ENCODE data around the gene CAMK1D. TPM values are rescaled to one million over a fixed set of nuclear protein-coding genes. Genes with fewer than 3 reads are reported as not detected.
A peak's percentile ranks its signal among the peaks of the same experiment; 100 is the strongest.
"Not testable (repeated sequence)": the region's sequence is repeated elsewhere in the genome, so short reads cannot be mapped to it uniquely, and the experiment has no call there.

Gene CAMK1D
- total and polyA plus RNA-seq, 5 donors, result 15.2 to 44.1 (median 26.6) TPM

GRCh38 chr10:12432402-12433189 lies 83.2 kb downstream of the CAMK1D start:
- no peaks in the 10 kb centered on the region for H3K27me3 ChIP-seq (ENCODE audit: control insufficient read depth, insufficient read depth)
- H3K27ac ChIP-seq (ENCODE audit: low read length), result no peak overlapping the region
- no peak overlapping the region for H3K4me3 ChIP-seq (ENCODE audit: low read length)
- intact Hi-C loops (cut with DNase I), result no loop called here
- H3K9me3 ChIP-seq (ENCODE audit: control insufficient read depth, low read length), result no peaks in the 10 kb centered on the region
- ATAC-seq (no peak), DNase-seq (no peak)
- peaks cover 4% of the 10 kb centered on the region for H3K4me1 ChIP-seq (ENCODE audit: control insufficient read depth, insufficient read depth, low read length)
- WGBS, result 91% methylated on average over 13 of the region's 13 CpGs

GRCh38 chr10:12434277-12434676 lies 84.9 kb downstream of the CAMK1D start:
- Histone ChIP-seq H3K4me1 (ENCODE audit: control insufficient read depth, insufficient read depth, low read length) (peaks cover 7% of the 10 kb centered on the region), H3K9me3 (ENCODE audit: control insufficient read depth, low read length) (no peaks in the 10 kb centered on the region), H3K27me3 (ENCODE audit: control insufficient read depth, insufficient read depth) (no peaks in the 10 kb centered on the region), H3K27ac (ENCODE audit: low read length) (no peak overlapping the region), H3K4me3 (ENCODE audit: low read length) (no peak overlapping the region)
- WGBS, result 68% methylated on average over 6 of the region's 6 CpGs
- no peak for DNase-seq
- ATAC-seq, result peak in 1 of 2 donors; percentile 19
- intact Hi-C loops (cut with DNase I), result no loop called here

GRCh38 chr10:12434677-12435076 lies 85.3 kb downstream of the CAMK1D start:
- ATAC-seq; intact Hi-C loops (cut with DNase I); H3K4me1 ChIP-seq (ENCODE audit: control insufficient read depth, insufficient read depth, low read length); DNase-seq; H3K27ac ChIP-seq (ENCODE audit: low read length); H3K4me3 ChIP-seq (ENCODE audit: low read length); H3K9me3 ChIP-seq (ENCODE audit: control insufficient read depth, low read length); H3K27me3 ChIP-seq (ENCODE audit: control insufficient read depth, insufficient read depth): not testable (repeated sequence)
- WGBS, result 92% methylated on average over 8 of the region's 8 CpGs

- Histone ChIP-seq H3K4me3 (ENCODE audit: low read length) (no peak overlapping the region), H3K27ac (ENCODE audit: low read length) (no peak overlapping the region), H3K9me3 (ENCODE audit: control insufficient read depth, low read length) (no peaks in the 10 kb centered on the region), H3K27me3 (ENCODE audit: control insufficient read depth, insufficient read depth) (no peaks in the 10 kb centered on the region), H3K4me1 (ENCODE audit: control insufficient read depth, insufficient read depth, low read length) (peaks cover 7% of the 10 kb centered on the region)
- DNase-seq (no peak), ATAC-seq (no peak)
- intact Hi-C loops (cut with DNase I), result no loop called here
- whole genome bisulfite sequencing, result 87% methylated on average over 6 of the region's 6 CpGs
Observed at GRCh38 chr10:12435348-12435747, 86.0 kb downstream of the CAMK1D start.

- no peak for DNase-seq
- Histone ChIP-seq H3K9me3 (ENCODE audit: control insufficient read depth, low read length) (no peaks in the 10 kb centered on the region), H3K4me3 (ENCODE audit: low read length) (no peak overlapping the region), H3K27me3 (ENCODE audit: control insufficient read depth, insufficient read depth) (no peaks in the 10 kb centered on the region), H3K4me1 (ENCODE audit: control insufficient read depth, insufficient read depth, low read length) (peaks cover 3% of the 10 kb centered on the region), H3K27ac (ENCODE audit: low read length) (no peak overlapping the region)
- 86% methylated on average over 16 of the region's 16 CpGs for WGBS
- ATAC-seq, result no peak
- intact Hi-C loops (cut with DNase I), result no loop called here
Observed at GRCh38 chr10:12438919-12439692, 89.8 kb downstream of the CAMK1D start.

- intact Hi-C loops (cut with DNase I); H3K27me3 ChIP-seq (ENCODE audit: control insufficient read depth, insufficient read depth); H3K9me3 ChIP-seq (ENCODE audit: control insufficient read depth, low read length); DNase-seq; ATAC-seq; H3K4me3 ChIP-seq (ENCODE audit: low read length); H3K27ac ChIP-seq (ENCODE audit: low read length); H3K4me1 ChIP-seq (ENCODE audit: control insufficient read depth, insufficient read depth, low read length): not testable (repeated sequence)
- WGBS, result 97% methylated on average over 6 of the region's 6 CpGs
Observed at GRCh38 chr10:12439767-12440166, 90.4 kb downstream of the CAMK1D start.

GRCh38 chr10:12443026-12443425 lies 93.7 kb downstream of the CAMK1D start:
- DNase-seq (no peak), ATAC-seq (no peak)
- Histone ChIP-seq H3K4me1 (ENCODE audit: control insufficient read depth, insufficient read depth, low read length) (peaks cover 6% of the 10 kb centered on the region), H3K27ac (ENCODE audit: low read length) (no peak overlapping the region), H3K9me3 (ENCODE audit: control insufficient read depth, low read length) (no peaks in the 10 kb centered on the region), H3K4me3 (ENCODE audit: low read length) (no peak overlapping the region), H3K27me3 (ENCODE audit: control insufficient read depth, insufficient read depth) (no peaks in the 10 kb centered on the region)
- 95% methylated on average over 8 of the region's 8 CpGs for WGBS
- intact Hi-C loops (cut with DNase I), result no loop called here

- no peak for ATAC-seq
- intact Hi-C loops (cut with DNase I), result no loop called here
- Histone ChIP-seq H3K4me3 (ENCODE audit: low read length) (no peak overlapping the region), H3K4me1 (ENCODE audit: control insufficient read depth, insufficient read depth, low read length) (peaks cover 5% of the 10 kb centered on the region), H3K27ac (ENCODE audit: low read length) (no peak overlapping the region), H3K27me3 (ENCODE audit: control insufficient read depth, insufficient read depth) (no peaks in the 10 kb centered on the region), H3K9me3 (ENCODE audit: control insufficient read depth, low read length) (no peaks in the 10 kb centered on the region)
- 48% methylated on average over 6 of the region's 6 CpGs for WGBS
- DNase-seq, result no peak
Observed at GRCh38 chr10:12444981-12445700, 95.8 kb downstream of the CAMK1D start.

GRCh38 chr10:12445701-12446334 lies 96.5 kb downstream of the CAMK1D start:
- DNase-seq, result no peak
- Histone ChIP-seq H3K9me3 (ENCODE audit: control insufficient read depth, low read length) (no peaks in the 10 kb centered on the region), H3K4me3 (ENCODE audit: low read length) (no peak overlapping the region), H3K4me1 (ENCODE audit: control insufficient read depth, insufficient read depth, low read length) (peaks cover 5% of the 10 kb centered on the region), H3K27me3 (ENCODE audit: control insufficient read depth, insufficient read depth) (no peaks in the 10 kb centered on the region), H3K27ac (ENCODE audit: low read length) (peak overlapping the region; percentile 28)
- 44% methylated on average over 4 of the region's 4 CpGs for WGBS
- intact Hi-C loops (cut with DNase I), result no loop called here
- ATAC-seq, result peak; percentile 46 to 55

- H3K9me3 ChIP-seq (ENCODE audit: control insufficient read depth, low read length), result no peaks in the 10 kb centered on the region
Observed at GRCh38 chr10:12448340-12448728, 99.0 kb downstream of the CAMK1D start.

More at GRCh38 chr10:12448340-12448728, 99.0 kb downstream of the CAMK1D start:
- Histone ChIP-seq H3K27me3 (ENCODE audit: control insufficient read depth, insufficient read depth) (no peaks in the 10 kb centered on the region), H3K27ac (ENCODE audit: low read length) (no peak overlapping the region), H3K4me3 (ENCODE audit: low read length) (no peak overlapping the region), H3K4me1 (ENCODE audit: control insufficient read depth, insufficient read depth, low read length) (peaks cover 5% of the 10 kb centered on the region)
- DNase-seq (no peak), ATAC-seq (no peak)
- intact Hi-C loops (cut with DNase I), result no loop called here
- WGBS, result 74% methylated on average over 3 of the region's 3 CpGs
